ENCODE data around the gene TEX261. TPM values are rescaled to one million over a fixed set of nuclear protein-coding genes. Genes with fewer than 3 reads are reported as not detected.

Gene TEX261
- total and polyA plus RNA-seq, 12 donors = 17.5 to 67.0 (median 42.1) TPM

- H3K4me3 ChIP-seq = no peak overlapping the region
- 87 to 88% methylated on average over 17 of the region's 17 CpGs for WGBS, 2 donors
- H3K27me3 ChIP-seq = peaks cover 4 to 59% (median 38%) of the 10 kb centered on the region in 7 donors
- H3K36me3 ChIP-seq = no peaks in the 10 kb centered on the region
- peaks cover 2 to 8% (median 6%) of the 10 kb centered on the region in 9 donors for H3K4me1 ChIP-seq
- H3K27ac ChIP-seq = no peak overlapping the region
- H3K9me3 ChIP-seq = no peaks in the 10 kb centered on the region
- ATAC-seq (no peak), DNase-seq (no peak)
- TF ChIP-seq CTCF (IDR thresholded peaks at IDR 0.05) = peak in 1 of 9 donors; percentile 8
- intact Hi-C loops (cut with DNase I) = no loop called here
Observed at GRCh38 chr2:70959851-70960832, 34.5 kb downstream of the TEX261 start.

GRCh38 chr2:70959271-70959761, 35.4 kb downstream of the TEX261 start:
- 94 to 96% methylated on average over 9 of the region's 9 CpGs for WGBS, 2 donors
- Histone ChIP-seq H3K9me3 (no peaks in the 10 kb centered on the region), H3K36me3 (no peaks in the 10 kb centered on the region), H3K4me1 (no peaks in the 10 kb centered on the region), H3K27me3 (peaks cover 0 to 51% (median 38%) of the 10 kb centered on the region in 7 donors), H3K27ac (no peak overlapping the region), H3K4me3 (no peak overlapping the region)
- intact Hi-C loops (cut with DNase I) = no loop called here
- no peak for TF ChIP-seq CTCF (IDR thresholded peaks at IDR 0.05)
- DNase-seq (no peak), ATAC-seq (no peak)

GRCh38 chr2:70958759-70959158, 35.9 kb downstream of the TEX261 start:
- no peak overlapping the region for H3K27ac ChIP-seq
- 93 to 98% methylated on average over 6 of the region's 6 CpGs for WGBS, 2 donors
- H3K36me3 ChIP-seq = no peaks in the 10 kb centered on the region
- H3K27me3 ChIP-seq = peaks cover 0 to 48% (median 38%) of the 10 kb centered on the region in 7 donors
- H3K4me1 ChIP-seq = no peaks in the 10 kb centered on the region
- no peaks in the 10 kb centered on the region for H3K9me3 ChIP-seq
- TF ChIP-seq CTCF (IDR thresholded peaks at IDR 0.05) = no peak
- intact Hi-C loops (cut with DNase I) = no loop called here
- H3K4me3 ChIP-seq = no peak overlapping the region
- DNase-seq (no peak), ATAC-seq (no peak)

GRCh38 chr2:70957798-70958197, 36.9 kb downstream of the TEX261 start:
- Histone ChIP-seq H3K27me3 (peaks cover 0 to 48% (median 36%) of the 10 kb centered on the region in 7 donors), H3K9me3 (no peaks in the 10 kb centered on the region), H3K27ac (no peak overlapping the region), H3K4me1 (no peaks in the 10 kb centered on the region), H3K36me3 (no peaks in the 10 kb centered on the region), H3K4me3 (no peak overlapping the region)
- intact Hi-C loops (cut with DNase I) = no loop called here
- ATAC-seq (no peak), DNase-seq (no peak)
- no peak for TF ChIP-seq CTCF (IDR thresholded peaks at IDR 0.05)
- 76 to 82% methylated on average over 6 of the region's 6 CpGs for WGBS, 2 donors
